Stimulated activated memory B cell treated with anti-CD40 and anti-IgM and Interleukin-4, amounts not matched to agents 10 μg/mL and 1 μg/mL and 100 μg/mL, for 72 hours (primary cell): ENCODE measurements around the gene ITPR2.

ENCODE experiments used
- ATAC-seq: fragments of 150-1000 bp; cut with Tn5 transposase; 2 replicates; pipeline ENCODE4 v1.10.0; 2021
- H3K27ac Mint-ChIP-seq: one replicate; pipeline ENCODE4 v1.8.0; 2022; ENCODE audit warnings: mild to moderate bottlenecking, mixed read lengths
- H3K27me3 Mint-ChIP-seq: one replicate; pipeline ENCODE4 v1.8.0; 2022; ENCODE audit warnings: mixed read lengths
- H3K36me3 Mint-ChIP-seq: one replicate; pipeline ENCODE4 v1.8.0; 2022; ENCODE audit warnings: mixed read lengths
- H3K4me1 Mint-ChIP-seq: one replicate; pipeline ENCODE4 v1.8.0; 2022; ENCODE audit warnings: mixed read lengths
- H3K4me3 Mint-ChIP-seq: one replicate; pipeline ENCODE4 v1.8.0; 2022; ENCODE audit warnings: mild to moderate bottlenecking, moderate library complexity, mixed read lengths
- H3K9me3 Mint-ChIP-seq: one replicate; pipeline ENCODE4 v1.8.0; 2022; ENCODE audit warnings: mixed read lengths

Gene ITPR2

DNA sequence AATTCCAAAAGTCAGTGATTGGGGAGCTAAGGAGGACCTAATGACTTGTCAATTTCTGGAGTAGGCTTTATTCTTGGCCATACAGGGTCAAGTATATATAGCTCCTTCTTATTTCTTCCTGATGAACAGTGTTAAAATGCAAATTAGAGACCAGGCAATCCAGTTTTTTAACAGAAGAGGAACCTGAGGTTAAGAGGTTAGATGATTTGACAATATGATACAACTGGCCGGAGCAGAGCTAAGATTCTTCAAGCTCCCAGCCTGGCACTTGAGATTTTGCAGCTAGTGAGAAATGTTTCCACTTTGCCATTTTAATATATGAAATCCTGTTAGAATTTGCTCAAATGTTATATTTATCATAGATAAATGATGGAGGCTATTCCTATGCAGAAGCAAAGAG, 433.6 kb downstream of the ITPR2 start:
- H3K27ac Mint-ChIP-seq: no peak overlapping the region
- ATAC-seq: no peak
- H3K36me3 Mint-ChIP-seq: no peaks in the 10 kb centered on the region
- no peaks in the 10 kb centered on the region for H3K27me3 Mint-ChIP-seq
- no peaks in the 10 kb centered on the region for H3K4me1 Mint-ChIP-seq
- no peak overlapping the region for H3K4me3 Mint-ChIP-seq
- no peaks in the 10 kb centered on the region for H3K9me3 Mint-ChIP-seq

DNA sequence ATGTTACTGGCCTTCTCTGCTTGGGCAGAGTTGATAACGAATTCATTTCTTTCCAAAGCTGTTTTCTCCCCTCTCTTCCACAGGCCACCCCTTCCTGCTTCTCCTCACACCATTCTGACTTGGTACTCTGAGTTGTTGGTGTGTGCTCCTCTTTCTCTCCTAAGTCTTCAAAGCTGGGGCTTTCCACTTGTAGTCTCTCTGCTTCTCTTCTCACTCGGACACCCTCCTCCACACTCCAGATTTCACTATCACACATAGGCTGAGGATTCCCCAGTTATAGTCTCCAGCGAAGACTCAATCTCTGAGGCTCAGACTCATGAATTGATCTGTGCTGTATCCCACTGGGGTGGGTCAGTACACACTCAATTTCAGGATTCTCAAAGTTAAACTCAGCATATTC, 436.6 kb downstream of the ITPR2 start:
- H3K36me3 Mint-ChIP-seq: peaks cover 15% of the 10 kb centered on the region
- no peaks in the 10 kb centered on the region for H3K27me3 Mint-ChIP-seq
- no peak overlapping the region for H3K4me3 Mint-ChIP-seq
- peak; percentile 51 for ATAC-seq
- H3K9me3 Mint-ChIP-seq: no peaks in the 10 kb centered on the region
- H3K4me1 Mint-ChIP-seq: no peaks in the 10 kb centered on the region
- H3K27ac Mint-ChIP-seq: no peak overlapping the region

DNA sequence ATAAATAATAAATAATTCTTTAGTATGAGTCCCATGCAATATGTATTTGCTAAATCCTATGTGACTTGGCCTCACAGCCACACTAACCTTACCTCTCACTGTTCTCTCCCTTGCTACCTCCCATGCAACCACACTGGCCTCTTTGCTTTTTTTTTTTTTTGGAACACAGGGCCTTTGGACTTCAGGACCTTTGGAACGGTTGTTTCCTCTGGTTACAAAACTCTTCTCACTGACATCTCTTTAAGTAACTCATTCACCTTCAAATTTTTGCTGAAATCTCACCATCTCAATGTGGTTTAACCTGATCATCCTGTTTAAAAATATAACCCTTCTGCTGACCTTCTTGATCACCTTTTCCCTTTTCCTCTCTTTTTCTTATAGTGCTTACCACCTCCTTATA, 443.7 kb downstream of the ITPR2 start:
- Mint-ChIP-seq H3K4me3 (no peak overlapping the region), H3K27ac (no peak overlapping the region), H3K9me3 (no peaks in the 10 kb centered on the region), H3K4me1 (no peaks in the 10 kb centered on the region), H3K36me3 (peaks cover 67% of the 10 kb centered on the region), H3K27me3 (no peaks in the 10 kb centered on the region)
- ATAC-seq: no peak

DNA sequence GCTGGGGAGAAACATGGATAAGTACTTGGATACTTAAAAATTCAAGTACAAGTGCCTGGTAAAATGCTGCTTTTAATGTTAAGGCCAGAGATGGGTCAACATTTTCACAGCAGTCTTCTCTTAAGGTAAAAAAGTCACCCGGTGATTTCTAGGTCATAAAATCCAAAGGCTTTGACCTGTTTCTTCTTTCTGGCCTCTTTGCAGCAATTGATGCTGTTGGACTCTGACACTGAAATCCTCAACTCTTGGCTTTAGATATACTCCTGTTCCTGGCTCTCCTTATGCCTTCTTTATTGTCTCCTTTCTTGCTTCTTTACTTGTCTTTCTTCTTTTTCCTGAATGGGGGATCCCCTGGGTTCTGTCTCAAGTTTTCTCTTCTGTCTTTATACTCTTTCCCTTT, 448.5 kb downstream of the ITPR2 start:
- Mint-ChIP-seq H3K27ac (no peak overlapping the region), H3K27me3 (no peaks in the 10 kb centered on the region), H3K4me1 (no peaks in the 10 kb centered on the region), H3K4me3 (no peak overlapping the region), H3K9me3 (no peaks in the 10 kb centered on the region), H3K36me3 (peaks cover 68% of the 10 kb centered on the region)
- ATAC-seq: no peak

DNA sequence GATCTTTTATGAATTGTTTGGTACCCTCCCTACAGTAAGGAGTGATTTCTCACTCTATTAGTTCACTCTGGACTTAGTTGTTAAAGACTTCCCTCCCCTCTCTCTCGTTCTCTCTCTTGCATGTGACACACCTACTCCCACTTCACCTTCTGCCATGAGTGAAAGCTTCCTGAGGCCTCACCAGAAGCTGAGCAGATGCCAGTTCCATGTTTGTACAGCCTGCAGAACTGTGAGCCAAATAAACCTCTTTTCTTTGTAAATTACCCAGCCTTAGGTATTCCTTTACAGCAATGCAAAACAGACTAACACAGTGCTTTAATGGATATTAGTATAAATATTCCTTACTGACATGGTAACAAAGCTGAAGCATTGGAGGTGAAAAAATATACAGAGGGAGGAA, 450.0 kb downstream of the ITPR2 start:
- Mint-ChIP-seq H3K36me3 (peaks cover 62% of the 10 kb centered on the region), H3K4me1 (no peaks in the 10 kb centered on the region), H3K27me3 (no peaks in the 10 kb centered on the region), H3K27ac (no peak overlapping the region), H3K9me3 (no peaks in the 10 kb centered on the region), H3K4me3 (no peak overlapping the region)
- ATAC-seq: no peak

DNA sequence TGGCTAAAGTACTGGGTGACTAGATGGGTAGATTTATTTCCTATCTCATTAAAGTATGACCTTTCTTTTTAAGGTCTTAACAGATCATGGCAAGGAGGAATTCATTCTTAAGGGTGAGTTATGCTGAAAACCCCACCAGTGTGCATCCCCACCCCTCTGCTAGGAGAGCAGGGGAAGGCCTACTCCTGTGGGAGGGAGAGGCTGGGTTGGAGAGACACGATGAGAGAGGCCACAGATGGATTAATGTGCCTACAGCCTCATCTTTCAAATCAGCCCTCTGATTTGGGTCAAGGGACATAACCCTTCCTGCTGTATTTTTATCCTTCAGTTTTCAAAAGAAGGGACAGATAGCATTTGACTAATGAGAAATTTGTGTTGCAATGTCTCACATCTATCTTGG, 452.1 kb downstream of the ITPR2 start:
- Mint-ChIP-seq H3K27ac (no peak overlapping the region), H3K36me3 (peaks cover 66% of the 10 kb centered on the region), H3K27me3 (no peaks in the 10 kb centered on the region), H3K4me3 (no peak overlapping the region), H3K4me1 (peaks cover 10% of the 10 kb centered on the region), H3K9me3 (no peaks in the 10 kb centered on the region)
- no peak for ATAC-seq

DNA sequence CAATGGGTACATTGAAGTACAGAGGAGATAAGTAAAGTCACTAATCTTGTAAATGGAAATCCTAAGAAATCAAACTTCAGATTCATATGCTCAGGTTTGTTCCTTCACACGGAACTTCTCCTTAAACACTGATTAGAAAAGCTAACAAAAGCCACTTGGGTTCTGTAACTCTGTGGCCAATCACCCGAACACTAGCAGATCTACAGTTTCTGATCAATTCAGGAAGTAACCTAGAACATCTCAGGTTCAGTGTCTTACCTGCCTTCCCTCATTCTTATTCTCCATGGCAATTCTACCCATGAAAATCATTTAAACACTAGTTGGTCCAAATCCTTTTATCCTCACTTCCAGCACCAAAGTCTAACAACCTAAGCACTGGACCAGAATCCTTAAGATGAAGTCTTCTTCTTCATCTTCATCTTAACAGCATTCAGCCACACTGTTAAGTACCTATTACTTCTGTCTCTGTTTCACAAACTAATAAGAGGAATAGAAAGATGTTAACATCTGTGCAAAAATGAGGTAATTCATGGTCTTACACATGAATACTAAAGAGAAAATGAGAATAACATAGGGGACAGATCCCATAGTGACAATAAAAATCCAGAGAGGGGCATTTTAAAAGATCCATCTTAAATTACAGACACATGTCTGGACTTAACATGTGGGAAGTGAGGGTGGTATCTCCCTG, 453.1 kb downstream of the ITPR2 start:
- Mint-ChIP-seq H3K27me3 (no peaks in the 10 kb centered on the region), H3K27ac (peak overlapping the region; percentile 16), H3K4me1 (peaks cover 10% of the 10 kb centered on the region), H3K36me3 (peaks cover 57% of the 10 kb centered on the region), H3K9me3 (no peaks in the 10 kb centered on the region), H3K4me3 (no peak overlapping the region)
- no peak for ATAC-seq

DNA sequence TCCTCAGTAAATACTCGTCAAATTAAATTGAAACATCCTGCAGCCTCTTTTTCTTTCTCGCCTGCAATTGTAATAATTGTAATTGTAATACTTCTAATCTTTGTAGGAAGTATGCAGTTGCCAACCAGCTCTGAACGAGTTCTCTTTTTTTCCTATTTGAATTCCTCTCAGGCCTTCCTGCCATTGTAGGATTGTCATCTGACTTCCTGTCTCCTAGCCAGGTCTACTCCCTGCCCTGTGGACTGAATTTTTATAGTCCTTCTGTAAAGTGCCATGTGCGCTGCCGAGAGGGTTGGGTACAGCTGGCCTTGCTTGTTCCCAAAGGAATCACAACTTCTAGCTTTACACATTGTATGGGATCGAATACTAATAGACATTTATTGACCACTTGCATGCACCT, 454.3 kb downstream of the ITPR2 start:
- Mint-ChIP-seq H3K36me3 (peaks cover 44% of the 10 kb centered on the region), H3K27me3 (no peaks in the 10 kb centered on the region), H3K4me3 (no peak overlapping the region), H3K4me1 (peaks cover 10% of the 10 kb centered on the region), H3K9me3 (no peaks in the 10 kb centered on the region), H3K27ac (no peak overlapping the region)
- no peak for ATAC-seq

DNA sequence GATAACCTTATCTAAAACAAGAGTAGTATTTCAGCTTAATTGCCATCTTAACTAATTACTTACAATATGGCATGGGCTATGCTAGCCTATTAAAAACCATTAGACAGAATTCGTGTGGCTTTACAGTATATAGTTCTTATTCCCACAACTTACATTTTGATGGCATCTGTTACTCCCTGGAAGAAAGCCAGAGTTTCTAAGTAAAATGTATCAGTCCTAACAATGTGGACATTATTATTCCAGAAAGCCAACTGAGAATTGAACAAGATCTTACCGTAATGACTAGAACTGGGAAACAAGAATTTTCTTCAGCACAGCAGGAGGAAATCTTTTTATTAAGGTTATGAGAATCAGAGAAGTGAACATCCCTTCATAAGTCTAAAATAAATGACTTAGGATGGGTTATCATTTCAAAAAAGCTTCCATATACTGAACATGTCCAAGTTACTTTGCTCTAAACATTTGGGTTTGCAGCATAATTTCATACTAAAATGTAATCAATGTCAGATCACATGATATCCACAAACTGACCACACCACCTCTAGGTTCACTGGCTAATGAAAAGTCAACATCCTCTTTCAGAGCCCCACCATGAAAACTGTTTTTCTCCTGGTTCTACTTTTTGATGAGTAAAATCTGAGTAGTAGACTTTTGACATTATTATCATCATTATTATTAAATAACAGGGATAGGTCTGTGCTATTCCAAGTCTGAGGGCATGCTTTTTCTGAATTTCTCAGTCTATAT, 457.9 kb downstream of the ITPR2 start:
- Mint-ChIP-seq H3K27me3 (no peaks in the 10 kb centered on the region), H3K4me3 (no peak overlapping the region), H3K9me3 (no peaks in the 10 kb centered on the region), H3K27ac (no peak overlapping the region), H3K4me1 (peaks cover 10% of the 10 kb centered on the region), H3K36me3 (peaks cover 49% of the 10 kb centered on the region)
- no peak for ATAC-seq

DNA sequence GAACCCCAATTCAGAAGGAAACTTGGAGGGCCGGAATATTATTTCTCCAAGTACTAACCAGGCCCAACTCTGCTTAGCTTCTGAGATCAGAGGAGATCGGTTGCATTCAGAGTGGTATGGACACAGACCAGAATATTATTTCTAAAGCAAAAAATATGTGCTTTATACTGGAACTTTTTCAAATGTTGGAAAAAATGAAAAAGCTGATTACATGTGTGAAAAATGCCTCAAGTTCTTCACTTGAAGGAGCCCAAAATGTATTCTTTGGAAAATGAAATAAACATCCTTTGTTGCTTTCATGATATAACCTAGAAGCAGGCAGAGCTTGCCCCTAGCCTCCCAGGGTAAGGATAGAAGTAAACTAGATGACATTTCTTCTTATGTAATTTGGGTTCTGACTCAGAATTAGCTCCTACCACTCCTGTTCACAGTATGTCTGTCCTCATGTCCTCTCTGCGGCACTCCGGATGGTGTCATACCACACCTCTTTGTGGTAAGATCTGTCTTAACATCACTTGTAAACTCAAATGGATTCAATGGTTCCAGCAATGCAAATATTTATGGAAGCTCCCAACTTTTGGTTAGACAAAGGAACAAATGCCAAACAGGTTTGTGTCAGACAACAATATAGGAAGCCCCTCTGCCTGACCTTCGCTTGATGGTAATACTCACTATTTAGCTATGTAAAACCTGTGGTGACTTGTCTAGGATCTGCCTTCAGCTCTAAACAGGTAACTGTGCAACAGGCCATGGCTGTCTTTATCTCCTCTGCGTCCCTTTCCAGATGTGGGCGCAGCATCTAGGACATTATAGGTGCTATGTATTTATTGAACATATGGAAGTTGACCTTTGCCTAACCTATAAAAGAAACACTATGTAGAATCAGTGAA, 459.1 kb downstream of the ITPR2 start:
- H3K9me3 Mint-ChIP-seq: no peaks in the 10 kb centered on the region
- H3K4me1 Mint-ChIP-seq: peaks cover 16% of the 10 kb centered on the region
- H3K27me3 Mint-ChIP-seq: no peaks in the 10 kb centered on the region
- ATAC-seq: no peak
- H3K27ac Mint-ChIP-seq: no peak overlapping the region
- no peak overlapping the region for H3K4me3 Mint-ChIP-seq
- peaks cover 49% of the 10 kb centered on the region for H3K36me3 Mint-ChIP-seq

DNA sequence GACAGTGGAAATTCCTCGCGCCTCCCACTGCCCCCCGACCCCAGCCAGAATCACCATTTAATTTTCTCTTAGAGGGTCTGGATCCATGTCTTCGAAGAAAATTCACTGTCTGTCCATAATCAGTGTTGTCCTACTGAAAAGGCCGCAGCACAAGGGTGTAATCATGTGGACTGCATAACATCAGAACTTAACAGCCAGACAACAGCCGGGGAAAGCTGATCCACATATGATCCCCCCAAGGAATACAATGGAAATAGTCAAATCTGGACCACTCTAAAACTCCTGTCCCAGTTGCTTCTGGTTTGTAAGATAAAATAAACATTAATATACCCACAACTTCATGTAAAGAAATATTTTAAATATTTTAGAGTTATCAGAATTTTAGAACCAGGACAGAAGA, 460.1 kb downstream of the ITPR2 start:
- Mint-ChIP-seq H3K27me3 (no peaks in the 10 kb centered on the region), H3K4me1 (peaks cover 16% of the 10 kb centered on the region), H3K9me3 (no peaks in the 10 kb centered on the region), H3K4me3 (no peak overlapping the region), H3K36me3 (peaks cover 48% of the 10 kb centered on the region), H3K27ac (no peak overlapping the region)
- no peak for ATAC-seq

DNA sequence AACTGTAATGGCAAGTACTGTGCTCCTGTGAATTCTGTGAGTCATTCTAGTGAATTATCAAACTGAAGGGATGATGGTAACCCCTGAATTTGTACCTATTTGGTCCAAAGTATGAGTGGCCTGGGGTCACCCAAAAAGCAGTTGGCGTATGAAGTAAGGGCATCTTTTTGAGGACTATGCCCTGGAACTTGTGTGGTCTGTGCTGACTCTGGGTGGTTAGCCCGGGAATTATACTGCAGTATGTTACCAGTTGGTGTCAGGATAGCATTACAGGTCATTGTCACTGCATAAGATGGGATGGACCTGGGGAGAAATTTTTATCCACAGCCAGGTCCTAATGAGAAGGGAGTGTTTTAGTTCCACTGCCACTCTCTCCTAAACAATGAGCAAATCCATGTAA, 462.9 kb downstream of the ITPR2 start:
- Mint-ChIP-seq H3K4me1 (peaks cover 6% of the 10 kb centered on the region), H3K27ac (no peak overlapping the region), H3K4me3 (no peak overlapping the region), H3K36me3 (peaks cover 31% of the 10 kb centered on the region), H3K27me3 (no peaks in the 10 kb centered on the region), H3K9me3 (no peaks in the 10 kb centered on the region)
- no peak for ATAC-seq

DNA sequence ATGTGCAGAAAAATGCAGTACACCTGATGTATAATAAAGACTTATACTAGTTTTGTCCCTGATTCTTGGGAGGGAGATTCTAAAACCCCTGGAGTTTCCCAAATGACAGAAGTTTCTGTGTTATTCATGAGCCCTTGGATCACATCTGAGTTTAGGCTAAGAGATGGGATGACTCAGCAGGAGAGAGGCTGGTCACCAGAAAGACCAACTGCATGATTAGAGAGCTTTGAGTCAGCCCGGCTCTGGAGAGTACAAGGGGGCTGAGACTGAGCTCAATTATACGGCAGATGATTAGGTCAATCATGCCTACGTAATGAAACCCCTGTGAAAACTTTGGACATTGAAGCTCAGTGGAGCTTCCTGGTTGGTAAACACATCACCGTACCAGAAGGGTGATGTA, 463.4 kb downstream of the ITPR2 start:
- Mint-ChIP-seq H3K27ac (no peak overlapping the region), H3K4me3 (no peak overlapping the region), H3K4me1 (peaks cover 6% of the 10 kb centered on the region), H3K9me3 (no peaks in the 10 kb centered on the region), H3K27me3 (no peaks in the 10 kb centered on the region), H3K36me3 (peaks cover 31% of the 10 kb centered on the region)
- ATAC-seq: no peak

DNA sequence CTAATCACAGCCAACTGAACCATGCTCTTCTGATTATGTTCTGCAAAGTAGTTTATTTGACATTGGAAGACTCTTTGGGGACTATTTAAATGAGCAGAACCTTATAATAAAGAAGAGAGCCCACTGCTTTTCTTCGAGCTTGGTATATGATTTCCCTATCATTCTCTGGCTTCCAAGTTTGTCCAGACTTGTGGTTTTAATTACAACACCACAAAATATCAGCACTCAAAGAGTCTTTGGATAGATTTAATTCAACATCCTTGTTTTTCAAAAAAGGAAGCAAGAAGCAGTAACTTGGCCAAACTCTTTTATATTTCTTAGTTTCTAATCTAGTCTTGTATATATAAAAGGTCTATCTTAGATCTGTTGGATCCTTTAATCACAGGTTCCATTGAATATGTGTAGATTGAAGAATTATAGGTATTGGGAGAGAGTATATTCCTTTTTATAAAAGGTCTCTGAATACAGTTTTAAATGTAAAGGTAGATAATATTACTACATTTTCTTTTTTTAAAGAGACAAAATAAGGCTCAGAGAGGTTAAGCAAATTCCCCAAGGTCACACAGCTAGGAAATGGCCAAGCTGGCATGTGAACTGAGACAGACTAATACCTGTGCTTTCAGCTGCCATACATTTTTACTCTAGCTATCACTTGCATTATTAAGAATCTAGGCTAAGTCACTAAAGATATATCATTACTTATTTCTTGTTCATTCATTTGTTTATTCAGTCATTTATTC, 464.8 kb downstream of the ITPR2 start:
- Mint-ChIP-seq H3K36me3 (peaks cover 31% of the 10 kb centered on the region), H3K9me3 (no peaks in the 10 kb centered on the region), H3K27ac (no peak overlapping the region), H3K4me1 (peaks cover 6% of the 10 kb centered on the region), H3K4me3 (no peak overlapping the region), H3K27me3 (no peaks in the 10 kb centered on the region)
- ATAC-seq: no peak

DNA sequence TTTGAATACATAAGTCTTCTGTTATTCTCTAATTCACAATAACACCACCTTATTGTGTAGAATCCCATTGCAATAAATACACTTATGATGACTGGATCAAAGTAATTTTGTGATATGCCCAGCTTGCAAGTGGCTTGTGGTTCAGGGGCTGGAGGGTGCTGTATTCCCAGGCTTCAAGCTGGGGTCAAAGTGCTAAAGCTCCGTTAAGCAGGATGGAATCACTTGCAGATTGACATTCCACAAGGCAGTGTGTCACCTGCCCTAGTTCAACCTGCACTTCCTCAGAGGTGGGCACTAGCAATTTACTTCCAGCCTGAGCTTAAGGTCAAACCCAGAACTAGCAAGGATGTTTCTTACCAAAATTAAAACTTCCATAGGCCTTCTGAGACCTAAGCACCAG, 471.0 kb downstream of the ITPR2 start:
- Mint-ChIP-seq H3K27me3 (no peaks in the 10 kb centered on the region), H3K9me3 (no peaks in the 10 kb centered on the region), H3K27ac (no peak overlapping the region), H3K4me3 (no peak overlapping the region), H3K36me3 (peaks cover 18% of the 10 kb centered on the region), H3K4me1 (no peaks in the 10 kb centered on the region)
- ATAC-seq: no peak
